Measurements from ENCODE around the gene CDC6.

The CDC6 gene

GRCh38 chr17:40352237-40352778 lies 64.6 kb downstream of the CDC6 start:
- DNase-seq (ENCODE audit: low spot score) = no peak

- DNase-seq (ENCODE audit: low spot score) = no peak
Measured at GRCh38 chr17:40352779-40353394, 65.2 kb downstream of the CDC6 start.
